ENCODE measurements around the gene PEX7.

PEX7 gene

DNA sequence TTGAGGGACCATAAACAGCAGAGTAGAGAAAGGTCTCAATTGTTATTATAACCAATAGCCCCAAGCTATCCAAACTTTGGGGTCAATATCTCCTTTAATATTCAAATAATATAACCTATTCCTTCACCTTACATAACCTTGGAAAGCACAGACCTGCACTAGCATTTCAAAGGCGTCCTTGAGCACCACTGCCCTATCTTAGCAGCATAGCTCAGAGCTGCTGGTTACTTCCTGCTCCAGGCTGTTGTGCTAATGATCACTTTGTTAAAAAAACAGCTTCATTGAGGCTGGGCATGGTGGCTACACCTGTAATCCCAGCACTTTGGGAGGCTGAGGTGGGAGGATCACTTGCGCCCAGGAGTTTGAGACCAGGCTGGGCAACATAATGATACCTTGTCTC, 110.2 kb downstream of the PEX7 start:
- DNase-seq: no peak
- no peaks in the 10 kb centered on the region for H3K79me1 ChIP-seq (replicated peaks; ENCODE audit: low read length, poor library complexity, severe bottlenecking)
- no peak overlapping the region for H3K27ac ChIP-seq (ENCODE audit: low read length, poor library complexity, severe bottlenecking)
- H2AFZ ChIP-seq (ENCODE audit: low read depth, low read length): no peak overlapping the region
- no peaks in the 10 kb centered on the region for H3K4me1 ChIP-seq (ENCODE audit: control insufficient read depth, insufficient read depth, low read depth, low read length)
- no peaks in the 10 kb centered on the region for H3K9me3 ChIP-seq (ENCODE audit: control insufficient read depth, low read length)
- H3K23ac ChIP-seq (ENCODE audit: low read length in 2 of 2): no peak overlapping the region
- no peak overlapping the region for H2BK15ac ChIP-seq (ENCODE audit: low read depth, poor library complexity, severe bottlenecking)
- no peak overlapping the region for H3K4me2 ChIP-seq (ENCODE audit: low read length, poor library complexity, severe bottlenecking)
- H2AK5ac ChIP-seq (ENCODE audit: low read length, severe bottlenecking): no peak overlapping the region
- H4K91ac ChIP-seq (ENCODE audit: low read length): no peak overlapping the region
- no peak overlapping the region for H3K4ac ChIP-seq (ENCODE audit: low read depth in 1 of 2, low read length in 2 of 2)
- H2BK120ac ChIP-seq (ENCODE audit: low read depth, low read length): no peak overlapping the region
- no peak overlapping the region for H2BK12ac ChIP-seq (ENCODE audit: low read length in 2 of 2)
- no peak overlapping the region for H3K9ac ChIP-seq (ENCODE audit: low read length)
- H3K36me3 ChIP-seq (ENCODE audit: control insufficient read depth in 1 of 2, insufficient read depth in 2 of 2, low read depth in 1 of 2, low read length in 2 of 2): no peaks in the 10 kb centered on the region
- no peak overlapping the region for H2BK5ac ChIP-seq (ENCODE audit: low read depth, low read length, poor library complexity, severe bottlenecking)
- no peak overlapping the region for H3K18ac ChIP-seq (ENCODE audit: low read depth in 1 of 2, low read length in 2 of 2)
- 77% methylated on average over 1 of the region's 2 CpGs for WGBS
- no peak overlapping the region for H3K14ac ChIP-seq (ENCODE audit: low read length in 2 of 2)
- H3K4me3 ChIP-seq (ENCODE audit: insufficient read depth in 1 of 2, low read depth in 1 of 2, low read length in 2 of 2): no peak overlapping the region
- H3K27me3 ChIP-seq (ENCODE audit: control insufficient read depth in 1 of 2, insufficient read depth in 1 of 2, low read length in 2 of 2): peaks cover 6 to 39% of the 10 kb centered on the region in 2 experiments
- no peak overlapping the region for H4K8ac ChIP-seq (ENCODE audit: low read length)

DNA sequence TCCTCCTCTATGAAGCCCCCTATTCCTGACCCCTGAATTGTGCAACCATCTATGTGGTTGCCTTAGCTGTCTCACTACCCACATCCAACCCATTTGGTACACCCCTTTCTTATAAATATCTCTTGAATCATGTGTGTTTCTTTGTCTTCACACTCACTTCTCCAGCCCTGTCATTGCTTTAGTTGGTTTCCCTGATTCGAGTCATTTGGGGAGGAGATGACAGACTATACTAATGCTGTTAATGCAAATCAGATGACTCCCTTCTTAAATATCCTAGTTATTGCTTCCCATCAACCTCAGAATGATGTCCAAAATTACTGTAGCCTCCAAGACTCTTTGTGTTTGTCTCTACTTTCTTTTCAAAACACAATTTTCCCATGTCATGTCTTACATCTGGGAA, 122.7 kb downstream of the PEX7 start:
- H3K36me3 ChIP-seq (ENCODE audit: control insufficient read depth in 1 of 2, insufficient read depth in 2 of 2, low read depth in 1 of 2, low read length in 2 of 2): no peaks in the 10 kb centered on the region
- 54% methylated on average over 1 of the region's 1 CpG for WGBS
- no peak overlapping the region for H3K4ac ChIP-seq (ENCODE audit: low read depth in 1 of 2, low read length in 2 of 2)

DNA sequence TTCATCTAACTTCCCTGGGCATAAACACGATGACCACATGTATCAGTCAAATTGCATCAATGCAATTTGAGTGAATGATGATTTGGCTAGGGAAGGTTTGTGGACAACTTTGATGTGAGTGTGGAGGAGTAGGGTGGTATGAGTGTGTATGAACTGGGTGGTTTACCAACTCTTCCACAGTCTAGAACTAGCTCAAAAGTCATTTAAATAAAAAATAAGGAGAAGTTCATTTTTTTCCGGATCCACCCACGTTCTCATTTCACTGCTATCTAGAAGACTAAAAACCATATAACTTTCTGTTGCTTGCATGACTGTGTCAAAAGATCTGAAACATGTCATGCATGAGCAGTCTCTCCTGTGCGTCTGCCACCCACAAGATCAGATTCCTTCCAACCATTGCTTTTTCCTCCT, 123.3 kb downstream of the PEX7 start:
- Histone ChIP-seq H3K23ac (ENCODE audit: low read length in 2 of 2) (no peak overlapping the region), H3K4me1 (ENCODE audit: control insufficient read depth, insufficient read depth, low read depth, low read length) (no peaks in the 10 kb centered on the region), H3K9ac (ENCODE audit: low read length) (no peak overlapping the region), H3K36me3 (ENCODE audit: control insufficient read depth in 1 of 2, insufficient read depth in 2 of 2, low read depth in 1 of 2, low read length in 2 of 2) (no peaks in the 10 kb centered on the region), H2BK12ac (ENCODE audit: low read length in 2 of 2) (no peak overlapping the region), H2AK5ac (ENCODE audit: low read length, severe bottlenecking) (no peak overlapping the region), H3K4me2 (ENCODE audit: low read length, poor library complexity, severe bottlenecking) (no peak overlapping the region), H2BK15ac (ENCODE audit: low read depth, poor library complexity, severe bottlenecking) (no peak overlapping the region), H4K8ac (ENCODE audit: low read length) (no peak overlapping the region), H3K14ac (ENCODE audit: low read length in 2 of 2) (no peak overlapping the region), H3K27me3 (ENCODE audit: control insufficient read depth in 1 of 2, insufficient read depth in 1 of 2, low read length in 2 of 2) (peaks cover 16 to 17% of the 10 kb centered on the region in 2 experiments), H3K4me3 (ENCODE audit: insufficient read depth in 1 of 2, low read depth in 1 of 2, low read length in 2 of 2) (no peak overlapping the region), H2AFZ (ENCODE audit: low read depth, low read length) (no peak overlapping the region), H2BK5ac (ENCODE audit: low read depth, low read length, poor library complexity, severe bottlenecking) (no peak overlapping the region), H3K27ac (ENCODE audit: low read length, poor library complexity, severe bottlenecking) (no peak overlapping the region), H3K79me1 (replicated peaks; ENCODE audit: low read length, poor library complexity, severe bottlenecking) (no peaks in the 10 kb centered on the region), H3K18ac (ENCODE audit: low read depth in 1 of 2, low read length in 2 of 2) (no peak overlapping the region), H3K9me3 (ENCODE audit: control insufficient read depth, low read length) (no peaks in the 10 kb centered on the region), H3K4ac (ENCODE audit: low read depth in 1 of 2, low read length in 2 of 2) (no peak overlapping the region), H4K91ac (ENCODE audit: low read length) (no peak overlapping the region), H2BK120ac (ENCODE audit: low read depth, low read length) (no peak overlapping the region)
- no peak for DNase-seq
- WGBS: 94% methylated on average over 4 of the region's 4 CpGs

More for the DNA sequence above, 122.7 kb downstream of the PEX7 start:
- peaks cover 16 to 17% of the 10 kb centered on the region in 2 experiments for H3K27me3 ChIP-seq (ENCODE audit: control insufficient read depth in 1 of 2, insufficient read depth in 1 of 2, low read length in 2 of 2)
- no peak overlapping the region for H2BK12ac ChIP-seq (ENCODE audit: low read length in 2 of 2)
- H2BK15ac ChIP-seq (ENCODE audit: low read depth, poor library complexity, severe bottlenecking): no peak overlapping the region
- no peak overlapping the region for H2BK5ac ChIP-seq (ENCODE audit: low read depth, low read length, poor library complexity, severe bottlenecking)
- H3K4me2 ChIP-seq (ENCODE audit: low read length, poor library complexity, severe bottlenecking): no peak overlapping the region
- no peak overlapping the region for H2AK5ac ChIP-seq (ENCODE audit: low read length, severe bottlenecking)
- H3K4me3 ChIP-seq (ENCODE audit: insufficient read depth in 1 of 2, low read depth in 1 of 2, low read length in 2 of 2): no peak overlapping the region
- no peak overlapping the region for H3K27ac ChIP-seq (ENCODE audit: low read length, poor library complexity, severe bottlenecking)
- no peaks in the 10 kb centered on the region for H3K4me1 ChIP-seq (ENCODE audit: control insufficient read depth, insufficient read depth, low read depth, low read length)
- no peaks in the 10 kb centered on the region for H3K79me1 ChIP-seq (replicated peaks; ENCODE audit: low read length, poor library complexity, severe bottlenecking)
- no peak overlapping the region for H2BK120ac ChIP-seq (ENCODE audit: low read depth, low read length)
- no peak overlapping the region for H2AFZ ChIP-seq (ENCODE audit: low read depth, low read length)
- no peak for DNase-seq
- no peak overlapping the region for H4K8ac ChIP-seq (ENCODE audit: low read length)
- H3K9me3 ChIP-seq (ENCODE audit: control insufficient read depth, low read length): no peaks in the 10 kb centered on the region
- no peak overlapping the region for H3K18ac ChIP-seq (ENCODE audit: low read depth in 1 of 2, low read length in 2 of 2)
- no peak overlapping the region for H4K91ac ChIP-seq (ENCODE audit: low read length)
- H3K14ac ChIP-seq (ENCODE audit: low read length in 2 of 2): no peak overlapping the region
- H3K23ac ChIP-seq (ENCODE audit: low read length in 2 of 2): no peak overlapping the region
- no peak overlapping the region for H3K9ac ChIP-seq (ENCODE audit: low read length)

DNA sequence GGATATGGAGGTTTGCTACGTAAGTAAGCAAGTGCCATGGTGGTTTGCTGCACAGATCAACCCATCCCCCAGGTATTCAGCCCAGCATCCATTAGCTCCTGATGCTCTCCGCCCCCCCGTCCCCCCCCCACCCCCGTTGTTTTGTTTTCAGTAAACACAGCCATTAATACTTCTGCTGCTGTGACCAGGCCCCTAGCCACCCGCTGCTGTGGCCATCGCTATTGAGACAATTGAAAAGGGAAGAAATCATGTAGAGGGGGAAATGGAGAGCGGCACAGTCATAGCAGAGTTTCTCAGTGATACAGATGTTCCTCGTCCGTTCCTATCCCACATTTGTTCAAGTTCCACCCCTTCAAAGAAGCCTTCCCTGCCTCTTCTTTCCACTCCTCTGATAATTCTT, 124.6 kb downstream of the PEX7 start:
- H4K8ac ChIP-seq (ENCODE audit: low read length): no peak overlapping the region
- H2AK5ac ChIP-seq (ENCODE audit: low read length, severe bottlenecking): no peak overlapping the region
- 82% methylated on average over 3 of the region's 9 CpGs for WGBS
- no peak overlapping the region for H3K18ac ChIP-seq (ENCODE audit: low read depth in 1 of 2, low read length in 2 of 2)
- no peaks in the 10 kb centered on the region for H3K4me1 ChIP-seq (ENCODE audit: control insufficient read depth, insufficient read depth, low read depth, low read length)
- no peak overlapping the region for H4K91ac ChIP-seq (ENCODE audit: low read length)
- H3K9me3 ChIP-seq (ENCODE audit: control insufficient read depth, low read length): no peaks in the 10 kb centered on the region
- H3K4me2 ChIP-seq (ENCODE audit: low read length, poor library complexity, severe bottlenecking): no peak overlapping the region
- peaks cover 15 to 16% of the 10 kb centered on the region in 2 experiments for H3K27me3 ChIP-seq (ENCODE audit: control insufficient read depth in 1 of 2, insufficient read depth in 1 of 2, low read length in 2 of 2)
- H2BK120ac ChIP-seq (ENCODE audit: low read depth, low read length): no peak overlapping the region
- no peak overlapping the region for H2BK15ac ChIP-seq (ENCODE audit: low read depth, poor library complexity, severe bottlenecking)
- no peak overlapping the region for H3K9ac ChIP-seq (ENCODE audit: low read length)
- H2BK12ac ChIP-seq (ENCODE audit: low read length in 2 of 2): no peak overlapping the region
- H3K14ac ChIP-seq (ENCODE audit: low read length in 2 of 2): no peak overlapping the region
- H3K27ac ChIP-seq (ENCODE audit: low read length, poor library complexity, severe bottlenecking): no peak overlapping the region
- H3K4ac ChIP-seq (ENCODE audit: low read depth in 1 of 2, low read length in 2 of 2): no peak overlapping the region
- H3K23ac ChIP-seq (ENCODE audit: low read length in 2 of 2): no peak overlapping the region
- H2AFZ ChIP-seq (ENCODE audit: low read depth, low read length): no peak overlapping the region
- H3K79me1 ChIP-seq (replicated peaks; ENCODE audit: low read length, poor library complexity, severe bottlenecking): no peaks in the 10 kb centered on the region
- H3K36me3 ChIP-seq (ENCODE audit: control insufficient read depth in 1 of 2, insufficient read depth in 2 of 2, low read depth in 1 of 2, low read length in 2 of 2): no peaks in the 10 kb centered on the region
- H3K4me3 ChIP-seq (ENCODE audit: insufficient read depth in 1 of 2, low read depth in 1 of 2, low read length in 2 of 2): no peak overlapping the region
- no peak overlapping the region for H2BK5ac ChIP-seq (ENCODE audit: low read depth, low read length, poor library complexity, severe bottlenecking)
- no peak for DNase-seq
